Ishikawa (cell line): ENCODE data around the gene PIAS4.

Source experiments
- CEBPB ChIP-seq: IDR thresholded peaks from 2 replicates; pipeline ENCODE4 v1.6.1; 2012
- CREB1 ChIP-seq: IDR thresholded peaks from 2 replicates; pipeline ENCODE4 v1.6.1; 2012; ENCODE audit warnings: low read depth
- EGR1 ChIP-seq: IDR thresholded peaks from 2 replicates; pipeline ENCODE4 v1.6.1; 2012
- EP300 ChIP-seq: IDR thresholded peaks from 2 replicates; pipeline ENCODE4 v1.6.1; 2012; ENCODE audit warnings: borderline replicate concordance
- FOXM1 ChIP-seq: IDR thresholded peaks from 2 replicates; pipeline ENCODE4 v1.6.1; 2012; ENCODE audit warnings: low read depth, borderline replicate concordance
- MAX ChIP-seq: IDR thresholded peaks from 2 replicates; pipeline ENCODE4 v1.6.1; 2012
- NFIC ChIP-seq: IDR thresholded peaks from 2 replicates; pipeline ENCODE4 v1.6.1; 2012
- RAD21 ChIP-seq: IDR thresholded peaks from 2 replicates; pipeline ENCODE4 v1.6.1; 2012; ENCODE audit warnings: low read depth
- REST ChIP-seq: IDR thresholded peaks from 2 replicates; pipeline ENCODE4 v1.6.1; 2012; ENCODE audit warnings: low read depth, mild to moderate bottlenecking
- TAF1 ChIP-seq: IDR thresholded peaks from 2 replicates; pipeline ENCODE4 v1.6.1; 2012; ENCODE audit warnings: low read depth, mild to moderate bottlenecking
- TCF12 ChIP-seq: IDR thresholded peaks from 2 replicates; pipeline ENCODE4 v1.6.1; 2012; ENCODE audit warnings: low read depth
- TEAD4 ChIP-seq: IDR thresholded peaks from 2 replicates; pipeline ENCODE4 v1.6.1; 2012
- YY1 ChIP-seq: IDR thresholded peaks from 2 replicates; pipeline ENCODE4 v1.6.1; 2012; ENCODE audit warnings: low read depth
- ZBTB7A ChIP-seq: IDR thresholded peaks from 2 replicates; pipeline ENCODE4 v1.6.1; 2012; ENCODE audit warnings: low read depth

GRCh38 chr19:4036576-4037300 is 29.2 kb downstream of the PIAS4 start:
- TF ChIP-seq FOXM1 (no peak), REST (no peak), CREB1 (no peak), TCF12 (no peak), YY1 (no peak), RAD21 (no peak), EGR1 (no peak), ZBTB7A (no peak), EP300 (no peak), MAX (no peak), CEBPB (no peak), TAF1 (no peak), NFIC (no peak), TEAD4 (no peak)
